Liver (tissue), 9 donors: ENCODE results near the gene LIPM. TPM values are rescaled to one million over a fixed set of nuclear protein-coding genes. Genes with fewer than 3 reads are reported as not detected.
A peak's percentile ranks its signal among the peaks of the same experiment; 100 is the strongest.

ENCODE experiments used
- DNase-seq: peaks from one replicate; pipeline ENCODE4 v3.0.0-alpha.2; 2017; ENCODE audit warnings: low spot score
- H3K27ac ChIP-seq, 2 donors: one replicate each; pipeline ENCODE4 v1.7.0; 2013; ENCODE audit warnings: inconsistent platforms in 2 of 2, low read length in 2 of 2, control low read depth in 1 of 2, low read depth in 1 of 2, mild to moderate bottlenecking in 1 of 2
- H3K27me3 ChIP-seq, 4 donors: one replicate each; pipeline versions ENCODE4 v1.6.1 to v1.7.0; 2013; ENCODE audit warnings: low read length in 3 of 4, inconsistent platforms in 1 of 4, mild to moderate bottlenecking in 1 of 4, moderate library complexity in 1 of 4; ENCODE audit not compliant: control insufficient read depth in 4 of 4, insufficient read depth in 4 of 4
- H3K36me3 ChIP-seq, 4 donors: one replicate each; pipeline versions ENCODE4 v1.6.1 to v1.7.0; 2013; ENCODE audit warnings: low read length in 3 of 4, mild to moderate bottlenecking in 3 of 4, low read depth in 1 of 4, moderate library complexity in 1 of 4; ENCODE audit not compliant: control insufficient read depth in 4 of 4, insufficient read depth in 3 of 4
- H3K4me1 ChIP-seq, 4 donors: one replicate each; pipeline versions ENCODE4 v1.6.1 to v1.7.0; 2013; ENCODE audit warnings: low read length in 3 of 4, mild to moderate bottlenecking in 3 of 4, moderate library complexity in 1 of 4; ENCODE audit not compliant: control insufficient read depth in 4 of 4, insufficient read depth in 4 of 4
- H3K4me3 ChIP-seq, 3 donors: one replicate each; pipeline versions ENCODE4 v1.6.1 to v1.7.0; 2013; ENCODE audit warnings: low read length in 3 of 3, control low read depth in 1 of 3, low read depth in 1 of 3, mild to moderate bottlenecking in 1 of 3
- H3K9ac ChIP-seq, 2 donors: one replicate each; pipeline ENCODE4 v1.7.0; 2013; ENCODE audit warnings: low read length in 2 of 2, mild to moderate bottlenecking in 2 of 2, moderate library complexity in 2 of 2, control low read depth in 1 of 2, low read depth in 1 of 2
- H3K9me3 ChIP-seq, 4 donors: one replicate each; pipeline versions ENCODE4 v1.6.1 to v1.7.0; 2013; ENCODE audit warnings: low read length in 3 of 4; ENCODE audit not compliant: control insufficient read depth in 4 of 4
- EGR1 ChIP-seq, 2 donors: IDR thresholded peaks; 2 replicates each; pipeline ENCODE4 v1.6.1; 2016 to 2018; ENCODE audit warnings: antibody characterized with exemption in 2 of 2, low read depth in 2 of 2
- FOXA1 ChIP-seq: IDR thresholded peaks from 2 replicates; pipeline ENCODE4 v1.6.1; 2016; ENCODE audit warnings: antibody characterized with exemption
- FOXA2 ChIP-seq: IDR thresholded peaks from 2 replicates; pipeline ENCODE4 v1.6.1; 2016; ENCODE audit warnings: antibody characterized with exemption
- GABPA ChIP-seq, 2 donors: IDR thresholded peaks in 1 of 2; conservative IDR thresholded peaks in 1 of 2; 2 replicates each; pipeline ENCODE4 v1.6.1; 2016; ENCODE audit warnings: antibody characterized with exemption in 2 of 2, mild to moderate bottlenecking in 1 of 2, moderate library complexity in 1 of 2
- HNF4A ChIP-seq, 2 donors: conservative IDR thresholded peaks; 2 replicates each; pipeline ENCODE4 v1.6.1; 2016; ENCODE audit warnings: antibody characterized with exemption in 2 of 2, mild to moderate bottlenecking in 2 of 2
- HNF4G ChIP-seq: IDR thresholded peaks from 2 replicates; pipeline ENCODE4 v1.6.1; 2016; ENCODE audit warnings: antibody characterized with exemption
- JUND ChIP-seq, 2 donors: IDR thresholded peaks; 2 replicates each; pipeline ENCODE4 v1.6.1; 2016; ENCODE audit warnings: antibody characterized with exemption in 2 of 2
- NR2F2 ChIP-seq: IDR thresholded peaks from 2 replicates; pipeline ENCODE4 v1.6.1; 2016; ENCODE audit warnings: antibody characterized with exemption
- RAD21 ChIP-seq, 2 donors: IDR thresholded peaks; 2 replicates each; pipeline ENCODE4 v1.6.1; 2016; ENCODE audit warnings: antibody characterized with exemption in 2 of 2, mild to moderate bottlenecking in 2 of 2
- RXRA ChIP-seq, 2 donors: IDR thresholded peaks; 2 replicates each; pipeline ENCODE4 v1.6.1; 2017 to 2018; ENCODE audit warnings: antibody characterized with exemption in 2 of 2, mild to moderate bottlenecking in 1 of 2
- SP1 ChIP-seq: IDR thresholded peaks from 2 replicates; pipeline ENCODE4 v1.6.1; 2018; ENCODE audit warnings: antibody characterized with exemption, mild to moderate bottlenecking
- TAF1 ChIP-seq: conservative IDR thresholded peaks from 2 replicates; pipeline ENCODE4 v1.6.1; 2016; ENCODE audit warnings: antibody characterized with exemption, mild to moderate bottlenecking
- YY1 ChIP-seq: IDR thresholded peaks from 2 replicates; pipeline ENCODE4 v1.6.1; 2016; ENCODE audit warnings: antibody characterized with exemption, mild to moderate bottlenecking
- WGBS: extraction: QIAGEN DNeasy Blood & Tissue Kit; methylation state at CpG from one replicate; pipeline ENCODE4 v1.1.7; 2013; 5-methylcytosine and 5-hydroxymethylcytosine counted together
- polyA plus RNA-seq, 2 donors: library from polyadenylated mRNA; stranded (reverse) in 1 of 2; unstranded in 1 of 2; fragments of 200-250 nt in 1 of 2; fragments of >200 nt in 1 of 2; fragmentation: Nextera tagmentation in 1 of 2; extraction: Ambion mirVana in 1 of 2; gene quantifications; one replicate each; pipeline versions ENCODE4 v1.2.1 to v1.2.3, GENCODE V29; 2013 to 2015
- total RNA-seq, 2 donors: library from RNA; depleted of rRNA; stranded (reverse); fragments of >200 nt; gene quantifications; one replicate each; pipeline ENCODE4 v1.2.3, GENCODE V29; 2014
- TF ChIP-seq, protein P1 (sequence below): IDR thresholded peaks from 2 replicates; pipeline ENCODE4 v1.6.1; 2016; ENCODE audit warnings: antibody characterized with exemption, mild to moderate bottlenecking
- TF ChIP-seq, protein P2 (sequence below): IDR thresholded peaks from 2 replicates; pipeline ENCODE4 v1.6.1; 2016; ENCODE audit warnings: antibody characterized with exemption
- TF ChIP-seq, protein P3 (sequence below): fragments of 150-350 bp; IDR thresholded peaks from 2 replicates; pipeline ENCODE4 v1.5.1; 2017; ENCODE audit warnings: improper control_type of control experiment, low read depth, low read length; ENCODE audit not compliant: missing input control
- TF ChIP-seq, protein P4 (sequence below): IDR thresholded peaks from 2 replicates; pipeline ENCODE4 v1.6.1; 2016; ENCODE audit warnings: antibody characterized with exemption
- TF ChIP-seq, protein P5 (sequence below): IDR thresholded peaks from 2 replicates; pipeline ENCODE4 v1.6.1; 2016; ENCODE audit warnings: antibody characterized with exemption
- donor health status: healthy.
- donor health status: healthy.
- donor health status: healthy.
- donor health status: healthy.
- donor health status: healthy.

Gene LIPM
- total and polyA plus RNA-seq, 4 donors = not detected

DNA sequence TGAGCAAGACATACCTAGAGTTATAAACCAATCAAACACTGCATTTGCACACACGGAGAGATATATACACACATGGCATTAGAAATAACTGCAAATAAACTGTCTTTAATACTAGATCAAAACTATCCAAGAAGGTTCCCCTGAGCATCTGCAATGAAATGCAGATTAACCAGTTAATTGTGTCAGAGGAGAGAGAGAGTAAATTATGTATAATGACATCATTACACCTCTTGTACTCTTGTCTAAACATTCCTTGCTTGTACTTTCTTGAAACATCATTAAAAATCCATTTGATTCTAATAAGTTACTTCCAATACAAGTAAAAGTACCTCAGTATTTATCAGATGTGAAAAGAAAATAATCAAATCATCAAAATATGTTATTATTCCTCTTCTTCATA lies 48.2 kb downstream of the LIPM start:
- H3K4me3 ChIP-seq = peak overlapping the region in 1 of 3 donors; percentile 14
- H3K36me3 ChIP-seq = no peaks in the 10 kb centered on the region
- no peak overlapping the region for H3K9ac ChIP-seq
- TF ChIP-seq, protein P1, sequence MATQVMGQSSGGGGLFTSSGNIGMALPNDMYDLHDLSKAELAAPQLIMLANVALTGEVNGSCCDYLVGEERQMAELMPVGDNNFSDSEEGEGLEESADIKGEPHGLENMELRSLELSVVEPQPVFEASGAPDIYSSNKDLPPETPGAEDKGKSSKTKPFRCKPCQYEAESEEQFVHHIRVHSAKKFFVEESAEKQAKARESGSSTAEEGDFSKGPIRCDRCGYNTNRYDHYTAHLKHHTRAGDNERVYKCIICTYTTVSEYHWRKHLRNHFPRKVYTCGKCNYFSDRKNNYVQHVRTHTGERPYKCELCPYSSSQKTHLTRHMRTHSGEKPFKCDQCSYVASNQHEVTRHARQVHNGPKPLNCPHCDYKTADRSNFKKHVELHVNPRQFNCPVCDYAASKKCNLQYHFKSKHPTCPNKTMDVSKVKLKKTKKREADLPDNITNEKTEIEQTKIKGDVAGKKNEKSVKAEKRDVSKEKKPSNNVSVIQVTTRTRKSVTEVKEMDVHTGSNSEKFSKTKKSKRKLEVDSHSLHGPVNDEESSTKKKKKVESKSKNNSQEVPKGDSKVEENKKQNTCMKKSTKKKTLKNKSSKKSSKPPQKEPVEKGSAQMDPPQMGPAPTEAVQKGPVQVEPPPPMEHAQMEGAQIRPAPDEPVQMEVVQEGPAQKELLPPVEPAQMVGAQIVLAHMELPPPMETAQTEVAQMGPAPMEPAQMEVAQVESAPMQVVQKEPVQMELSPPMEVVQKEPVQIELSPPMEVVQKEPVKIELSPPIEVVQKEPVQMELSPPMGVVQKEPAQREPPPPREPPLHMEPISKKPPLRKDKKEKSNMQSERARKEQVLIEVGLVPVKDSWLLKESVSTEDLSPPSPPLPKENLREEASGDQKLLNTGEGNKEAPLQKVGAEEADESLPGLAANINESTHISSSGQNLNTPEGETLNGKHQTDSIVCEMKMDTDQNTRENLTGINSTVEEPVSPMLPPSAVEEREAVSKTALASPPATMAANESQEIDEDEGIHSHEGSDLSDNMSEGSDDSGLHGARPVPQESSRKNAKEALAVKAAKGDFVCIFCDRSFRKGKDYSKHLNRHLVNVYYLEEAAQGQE = no peak
- TF ChIP-seq EGR1 (IDR thresholded peaks at IDR 0.05; ENCODE audit: low read depth in 2 of 2) (no peak), HNF4A (conservative IDR thresholded peaks at IDR 0.05) (no peak), FOXA2 (no peak), FOXA1 (no peak), SP1 (no peak), GABPA (IDR thresholded peaks at IDR 0.05 in 1 of 2, conservative IDR thresholded peaks at IDR 0.05 in 1 of 2) (no peak), RAD21 (IDR thresholded peaks at IDR 0.05) (no peak), JUND (IDR thresholded peaks at IDR 0.05) (no peak), RXRA (IDR thresholded peaks at IDR 0.05) (no peak), NR2F2 (no peak), TAF1 (no peak), YY1 (no peak)
- TF ChIP-seq, protein P2, sequence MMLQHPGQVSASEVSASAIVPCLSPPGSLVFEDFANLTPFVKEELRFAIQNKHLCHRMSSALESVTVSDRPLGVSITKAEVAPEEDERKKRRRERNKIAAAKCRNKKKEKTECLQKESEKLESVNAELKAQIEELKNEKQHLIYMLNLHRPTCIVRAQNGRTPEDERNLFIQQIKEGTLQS = no peak
- TF ChIP-seq, protein P3, sequence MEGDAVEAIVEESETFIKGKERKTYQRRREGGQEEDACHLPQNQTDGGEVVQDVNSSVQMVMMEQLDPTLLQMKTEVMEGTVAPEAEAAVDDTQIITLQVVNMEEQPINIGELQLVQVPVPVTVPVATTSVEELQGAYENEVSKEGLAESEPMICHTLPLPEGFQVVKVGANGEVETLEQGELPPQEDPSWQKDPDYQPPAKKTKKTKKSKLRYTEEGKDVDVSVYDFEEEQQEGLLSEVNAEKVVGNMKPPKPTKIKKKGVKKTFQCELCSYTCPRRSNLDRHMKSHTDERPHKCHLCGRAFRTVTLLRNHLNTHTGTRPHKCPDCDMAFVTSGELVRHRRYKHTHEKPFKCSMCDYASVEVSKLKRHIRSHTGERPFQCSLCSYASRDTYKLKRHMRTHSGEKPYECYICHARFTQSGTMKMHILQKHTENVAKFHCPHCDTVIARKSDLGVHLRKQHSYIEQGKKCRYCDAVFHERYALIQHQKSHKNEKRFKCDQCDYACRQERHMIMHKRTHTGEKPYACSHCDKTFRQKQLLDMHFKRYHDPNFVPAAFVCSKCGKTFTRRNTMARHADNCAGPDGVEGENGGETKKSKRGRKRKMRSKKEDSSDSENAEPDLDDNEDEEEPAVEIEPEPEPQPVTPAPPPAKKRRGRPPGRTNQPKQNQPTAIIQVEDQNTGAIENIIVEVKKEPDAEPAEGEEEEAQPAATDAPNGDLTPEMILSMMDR = no peak
- TF ChIP-seq, protein P4, sequence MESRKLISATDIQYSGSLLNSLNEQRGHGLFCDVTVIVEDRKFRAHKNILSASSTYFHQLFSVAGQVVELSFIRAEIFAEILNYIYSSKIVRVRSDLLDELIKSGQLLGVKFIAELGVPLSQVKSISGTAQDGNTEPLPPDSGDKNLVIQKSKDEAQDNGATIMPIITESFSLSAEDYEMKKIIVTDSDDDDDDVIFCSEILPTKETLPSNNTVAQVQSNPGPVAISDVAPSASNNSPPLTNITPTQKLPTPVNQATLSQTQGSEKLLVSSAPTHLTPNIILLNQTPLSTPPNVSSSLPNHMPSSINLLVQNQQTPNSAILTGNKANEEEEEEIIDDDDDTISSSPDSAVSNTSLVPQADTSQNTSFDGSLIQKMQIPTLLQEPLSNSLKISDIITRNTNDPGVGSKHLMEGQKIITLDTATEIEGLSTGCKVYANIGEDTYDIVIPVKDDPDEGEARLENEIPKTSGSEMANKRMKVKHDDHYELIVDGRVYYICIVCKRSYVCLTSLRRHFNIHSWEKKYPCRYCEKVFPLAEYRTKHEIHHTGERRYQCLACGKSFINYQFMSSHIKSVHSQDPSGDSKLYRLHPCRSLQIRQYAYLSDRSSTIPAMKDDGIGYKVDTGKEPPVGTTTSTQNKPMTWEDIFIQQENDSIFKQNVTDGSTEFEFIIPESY = no peak
- WGBS = 90% methylated on average over 1 of the region's 1 CpG
- no peak for DNase-seq
- H3K4me1 ChIP-seq = peaks cover 5 to 27% (median 22%) of the 10 kb centered on the region in 4 donors
- H3K27me3 ChIP-seq = no peaks in the 10 kb centered on the region
- H3K27ac ChIP-seq = no peak overlapping the region
- H3K9me3 ChIP-seq = no peaks in the 10 kb centered on the region

DNA sequence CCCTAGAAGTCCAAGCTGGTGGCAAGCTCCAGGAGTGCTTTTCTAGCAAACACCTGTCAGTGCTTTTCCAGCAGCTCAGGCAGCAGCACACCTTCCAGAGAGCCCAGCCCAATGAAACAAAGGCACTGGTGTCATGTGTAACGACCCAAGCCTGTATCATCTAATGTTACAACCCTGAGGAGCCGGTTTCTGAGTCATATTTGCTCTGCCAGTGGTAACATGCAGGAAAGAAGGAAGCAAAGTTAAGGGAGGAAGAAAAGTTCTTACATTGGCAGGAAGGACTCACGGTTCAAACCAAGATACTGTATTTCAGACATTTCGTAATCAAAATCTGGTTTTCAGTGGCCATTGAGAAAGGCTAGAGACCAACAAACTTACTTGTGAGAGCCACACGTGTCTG lies 49.2 kb downstream of the LIPM start, which contains the start of gene ANKRD22:
ANKRD22 (minus strand) TSS at position 139 of the 400 bp plus-strand sequence. CDS start 237 bp downstream, outside the sequence.
- WGBS = 62% methylated on average over 5 of the region's 5 CpGs
- Histone ChIP-seq H3K4me1 (peaks cover 5 to 27% (median 22%) of the 10 kb centered on the region in 4 donors), H3K27me3 (no peaks in the 10 kb centered on the region), H3K9me3 (no peaks in the 10 kb centered on the region), H3K9ac (no peak within 1 kb of the TSS), H3K27ac (no peak within 1 kb of the TSS), H3K4me3 (no peak within 1 kb of the TSS), H3K36me3 (no peaks in the 10 kb centered on the region)
- no peak for DNase-seq
- no peak for TF ChIP-seq FOXA1
- TF ChIP-seq, protein P5, sequence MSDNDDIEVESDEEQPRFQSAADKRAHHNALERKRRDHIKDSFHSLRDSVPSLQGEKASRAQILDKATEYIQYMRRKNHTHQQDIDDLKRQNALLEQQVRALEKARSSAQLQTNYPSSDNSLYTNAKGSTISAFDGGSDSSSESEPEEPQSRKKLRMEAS = no peak
- no peak for TF ChIP-seq RXRA (IDR thresholded peaks at IDR 0.05)
- no peak for TF ChIP-seq FOXA2
- TF ChIP-seq HNF4G = no peak
- no peak for TF ChIP-seq EGR1 (IDR thresholded peaks at IDR 0.05; ENCODE audit: low read depth in 2 of 2)
- TF ChIP-seq JUND (IDR thresholded peaks at IDR 0.05) = no peak
- TF ChIP-seq, protein P3 = no peak
- no peak for TF ChIP-seq NR2F2
- TF ChIP-seq YY1 = no peak
- TF ChIP-seq, protein P2 = no peak
- no peak for TF ChIP-seq RAD21 (IDR thresholded peaks at IDR 0.05)
- no peak for TF ChIP-seq TAF1
- TF ChIP-seq GABPA (IDR thresholded peaks at IDR 0.05 in 1 of 2, conservative IDR thresholded peaks at IDR 0.05 in 1 of 2) = no peak
